Measurements from ENCODE around the gene TMOD2. TPM values are rescaled to one million over a fixed set of nuclear protein-coding genes. Genes with fewer than 3 reads are reported as not detected.

TMOD2 gene
- total RNA-seq, 1 experiment from 2014 or later, result 3.0 TPM

DNA sequence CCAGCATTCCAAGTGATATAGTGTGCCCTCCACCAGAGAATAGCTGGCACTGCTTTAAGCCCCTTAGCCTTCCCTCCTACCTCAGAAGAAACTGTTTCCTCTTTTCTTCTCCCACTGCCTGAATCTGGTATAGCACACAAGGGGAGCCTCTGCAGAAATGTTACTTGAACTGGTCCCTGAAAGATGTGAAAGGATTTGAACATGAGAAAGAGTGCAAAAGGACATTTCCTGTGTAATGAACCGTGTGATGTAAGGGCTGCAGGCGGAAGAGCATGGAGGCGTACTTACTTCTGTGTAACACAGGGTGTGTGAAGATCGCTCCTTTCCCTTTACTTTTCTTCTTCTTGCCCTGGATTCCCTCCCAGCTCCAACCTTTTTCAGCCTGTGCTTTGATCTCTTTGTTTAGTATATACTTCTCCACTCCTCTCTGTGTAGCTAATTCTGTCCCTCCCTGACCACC is 86.4 kb downstream of the TMOD2 start:
- DNase-seq, result no peak
- no peak overlapping the region for H3K14ac ChIP-seq (ENCODE audit: insufficient read depth, low read length)
- no peak overlapping the region for H4K91ac ChIP-seq (ENCODE audit: insufficient read length, low read depth, low read length)
- H3K9ac ChIP-seq (ENCODE audit: extremely low read depth, insufficient read length, low read length), result no peak overlapping the region
- no peaks in the 10 kb centered on the region for H3K23me2 ChIP-seq (ENCODE audit: insufficient read length, low read depth, low read length, poor library complexity, severe bottlenecking)
- H4K8ac ChIP-seq (replicated peaks; ENCODE audit: insufficient read length, low read depth, low read length), result no peak overlapping the region
- H3K4ac ChIP-seq (ENCODE audit: low read depth, low read length), result no peak overlapping the region
- Mint-ChIP-seq H3K4me1 (peaks cover 37 to 43% of the 10 kb centered on the region in 2 experiments), H3K9me3 (no peaks in the 10 kb centered on the region), H3K36me3 (ENCODE audit: insufficient read depth in 1 of 3, low read depth in 3 of 3) (no peaks in the 10 kb centered on the region), H3K27ac (peak overlapping the region in 2 of 3 experiments; percentile 3 to 27; a peak in 2 of 7 replicates), H3K4me3 (no peak overlapping the region), H3K27me3 (ENCODE audit: low read depth) (no peaks in the 10 kb centered on the region)
- peaks cover 12% of the 10 kb centered on the region; the same call in 1 of the 2 replicates for H3K4me1 ChIP-seq (ENCODE audit: insufficient read depth, low read length)
- H2BK15ac ChIP-seq (ENCODE audit: low read depth, low read length), result no peak overlapping the region
- H4K20me1 ChIP-seq (ENCODE audit: control insufficient read depth, insufficient read depth, insufficient read length), result no peaks in the 10 kb centered on the region
- no peak overlapping the region for H3K56ac ChIP-seq (ENCODE audit: insufficient read length, low read depth, low read length)
- H3K18ac ChIP-seq (ENCODE audit: insufficient read length, low read depth, low read length), result no peak overlapping the region
- no CpG with 5 or more reads among the region's 4 CpGs for WGBS (ENCODE audit: extremely low coverage, insufficient read length, low lambda C conversion rate)
- H2BK12ac ChIP-seq (ENCODE audit: insufficient read length, low read depth, low read length), result no peak overlapping the region
- peaks cover 6% of the 10 kb centered on the region for H3K79me1 ChIP-seq (ENCODE audit: insufficient read depth, low read depth, low read length, poor library complexity, severe bottlenecking)
- H2AFZ ChIP-seq (ENCODE audit: low read length), result no peak overlapping the region
- no peak overlapping the region for H2BK20ac ChIP-seq (ENCODE audit: low read depth, low read length, poor library complexity, severe bottlenecking)
- H2AK5ac ChIP-seq (ENCODE audit: insufficient read length, low read length), result no peak overlapping the region
- H4K5ac ChIP-seq (ENCODE audit: insufficient read length, low read depth, low read length), result no peak overlapping the region
- no peak overlapping the region for H3K27ac ChIP-seq (ENCODE audit: insufficient read length, low read depth, low read length)
- no peak overlapping the region for H2BK120ac ChIP-seq (ENCODE audit: low read depth, low read length, poor library complexity, severe bottlenecking)
- H3T11ph ChIP-seq (ENCODE audit: low read length), result no peak overlapping the region
- H2BK5ac ChIP-seq (ENCODE audit: insufficient read length, low read length), result no peak overlapping the region
- H3K4me2 ChIP-seq (ENCODE audit: insufficient read depth, insufficient read length, low read length), result no peak overlapping the region
- peaks cover under 1% of the 10 kb centered on the region; the same call in 1 of the 2 replicates for H3K79me2 ChIP-seq (ENCODE audit: insufficient read depth, low read length)
- no peak overlapping the region for H3K23ac ChIP-seq (ENCODE audit: insufficient read length, low read depth, low read length)
- TF ChIP-seq, protein P1, sequence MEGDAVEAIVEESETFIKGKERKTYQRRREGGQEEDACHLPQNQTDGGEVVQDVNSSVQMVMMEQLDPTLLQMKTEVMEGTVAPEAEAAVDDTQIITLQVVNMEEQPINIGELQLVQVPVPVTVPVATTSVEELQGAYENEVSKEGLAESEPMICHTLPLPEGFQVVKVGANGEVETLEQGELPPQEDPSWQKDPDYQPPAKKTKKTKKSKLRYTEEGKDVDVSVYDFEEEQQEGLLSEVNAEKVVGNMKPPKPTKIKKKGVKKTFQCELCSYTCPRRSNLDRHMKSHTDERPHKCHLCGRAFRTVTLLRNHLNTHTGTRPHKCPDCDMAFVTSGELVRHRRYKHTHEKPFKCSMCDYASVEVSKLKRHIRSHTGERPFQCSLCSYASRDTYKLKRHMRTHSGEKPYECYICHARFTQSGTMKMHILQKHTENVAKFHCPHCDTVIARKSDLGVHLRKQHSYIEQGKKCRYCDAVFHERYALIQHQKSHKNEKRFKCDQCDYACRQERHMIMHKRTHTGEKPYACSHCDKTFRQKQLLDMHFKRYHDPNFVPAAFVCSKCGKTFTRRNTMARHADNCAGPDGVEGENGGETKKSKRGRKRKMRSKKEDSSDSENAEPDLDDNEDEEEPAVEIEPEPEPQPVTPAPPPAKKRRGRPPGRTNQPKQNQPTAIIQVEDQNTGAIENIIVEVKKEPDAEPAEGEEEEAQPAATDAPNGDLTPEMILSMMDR (conservative IDR thresholded peaks at IDR 0.05), result no peak
- H3K27me3 ChIP-seq (ENCODE audit: insufficient read depth, low read length), result no peaks in the 10 kb centered on the region
- no peaks in the 10 kb centered on the region for H3K9me3 ChIP-seq (ENCODE audit: control insufficient read depth, low read depth, low read length)
